ENCODE data around the gene NDUFS5. TPM values are rescaled to one million over a fixed set of nuclear protein-coding genes. Genes with fewer than 3 reads are reported as not detected.

Gene NDUFS5
- total RNA-seq, 1 donor from 2014 or later, result 212 TPM

DNA sequence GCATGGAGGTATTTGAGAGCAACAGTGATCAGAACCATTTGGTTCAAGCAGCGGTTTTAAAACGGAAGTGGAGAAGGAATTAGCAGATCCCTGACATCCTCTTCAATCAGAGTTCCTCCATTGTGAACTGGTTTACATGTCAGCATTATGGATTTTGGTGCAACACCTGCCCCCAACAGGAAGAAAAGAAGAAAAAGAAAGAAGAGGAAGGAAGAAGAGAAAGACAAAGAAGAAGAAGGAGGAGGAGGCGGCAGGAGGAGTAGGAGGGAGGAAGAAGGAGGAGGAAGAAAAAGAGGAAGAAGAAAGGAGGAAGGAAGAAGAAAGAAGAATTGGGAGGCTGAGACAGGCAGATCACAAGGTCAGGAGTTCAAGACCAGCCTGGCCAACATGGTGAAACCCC is 17.4 kb downstream of the NDUFS5 start:
- Mint-ChIP-seq H3K9me3 (no peaks in the 10 kb centered on the region), H3K27ac (no peak overlapping the region), H3K36me3 (peaks cover 25% of the 10 kb centered on the region), H3K4me1 (ENCODE audit: unreplicated experiment) (peaks cover 11% of the 10 kb centered on the region), H3K4me3 (no peak overlapping the region), H3K27me3 (no peaks in the 10 kb centered on the region)
- no peak for DNase-seq (ENCODE audit: extremely low spot score, unreplicated experiment)
- TF ChIP-seq, protein P1, sequence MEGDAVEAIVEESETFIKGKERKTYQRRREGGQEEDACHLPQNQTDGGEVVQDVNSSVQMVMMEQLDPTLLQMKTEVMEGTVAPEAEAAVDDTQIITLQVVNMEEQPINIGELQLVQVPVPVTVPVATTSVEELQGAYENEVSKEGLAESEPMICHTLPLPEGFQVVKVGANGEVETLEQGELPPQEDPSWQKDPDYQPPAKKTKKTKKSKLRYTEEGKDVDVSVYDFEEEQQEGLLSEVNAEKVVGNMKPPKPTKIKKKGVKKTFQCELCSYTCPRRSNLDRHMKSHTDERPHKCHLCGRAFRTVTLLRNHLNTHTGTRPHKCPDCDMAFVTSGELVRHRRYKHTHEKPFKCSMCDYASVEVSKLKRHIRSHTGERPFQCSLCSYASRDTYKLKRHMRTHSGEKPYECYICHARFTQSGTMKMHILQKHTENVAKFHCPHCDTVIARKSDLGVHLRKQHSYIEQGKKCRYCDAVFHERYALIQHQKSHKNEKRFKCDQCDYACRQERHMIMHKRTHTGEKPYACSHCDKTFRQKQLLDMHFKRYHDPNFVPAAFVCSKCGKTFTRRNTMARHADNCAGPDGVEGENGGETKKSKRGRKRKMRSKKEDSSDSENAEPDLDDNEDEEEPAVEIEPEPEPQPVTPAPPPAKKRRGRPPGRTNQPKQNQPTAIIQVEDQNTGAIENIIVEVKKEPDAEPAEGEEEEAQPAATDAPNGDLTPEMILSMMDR (conservative IDR thresholded peaks at IDR 0.05), result no peak

DNA sequence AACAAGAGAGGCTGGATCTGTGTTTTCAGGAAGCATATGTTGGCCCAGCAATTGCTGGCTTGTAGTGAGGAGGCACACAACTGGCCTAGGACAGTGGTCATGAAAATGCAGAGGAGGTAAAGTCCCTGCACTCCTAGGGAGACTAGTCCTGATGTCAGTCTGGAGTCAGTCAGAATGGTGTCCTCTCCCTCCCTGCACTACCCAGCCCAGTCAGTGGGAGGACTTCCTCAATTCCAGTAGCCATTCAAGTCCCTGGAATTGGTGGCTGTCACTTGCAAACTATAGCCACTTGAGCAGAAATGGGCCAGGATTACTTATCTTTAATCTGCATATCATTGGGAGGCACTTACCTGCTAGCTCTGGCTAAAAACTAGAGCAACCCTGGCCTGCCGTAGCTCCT is 18.6 kb downstream of the NDUFS5 start:
- Mint-ChIP-seq H3K27me3 (no peaks in the 10 kb centered on the region), H3K27ac (no peak overlapping the region)

GRCh38 chr1:39045231-39045630 is 19.1 kb downstream of the NDUFS5 start:
- Mint-ChIP-seq H3K27ac (no peak overlapping the region), H3K4me3 (no peak overlapping the region), H3K4me1 (ENCODE audit: unreplicated experiment) (peaks cover 11% of the 10 kb centered on the region), H3K27me3 (no peaks in the 10 kb centered on the region), H3K9me3 (no peaks in the 10 kb centered on the region), H3K36me3 (peaks cover 19% of the 10 kb centered on the region)
- TF ChIP-seq, protein P1 (conservative IDR thresholded peaks at IDR 0.05), result no peak
- DNase-seq (ENCODE audit: extremely low spot score, unreplicated experiment), result no peak

More for the DNA sequence above, 18.6 kb downstream of the NDUFS5 start:
- DNase-seq (ENCODE audit: extremely low spot score, unreplicated experiment), result no peak
- TF ChIP-seq, protein P1 (conservative IDR thresholded peaks at IDR 0.05), result no peak
- H3K4me1 Mint-ChIP-seq (ENCODE audit: unreplicated experiment), result peaks cover 11% of the 10 kb centered on the region
- H3K4me3 Mint-ChIP-seq, result no peak overlapping the region
- H3K9me3 Mint-ChIP-seq, result no peaks in the 10 kb centered on the region
- peaks cover 20% of the 10 kb centered on the region for H3K36me3 Mint-ChIP-seq

- no peak for DNase-seq (ENCODE audit: extremely low spot score, unreplicated experiment)
- TF ChIP-seq, protein P1 (conservative IDR thresholded peaks at IDR 0.05), result no peak
- no peak overlapping the region for H3K4me3 Mint-ChIP-seq
- H3K9me3 Mint-ChIP-seq, result no peaks in the 10 kb centered on the region
- H3K27ac Mint-ChIP-seq, result peak overlapping the region; percentile 44
- H3K36me3 Mint-ChIP-seq, result peaks cover 22% of the 10 kb centered on the region
- H3K27me3 Mint-ChIP-seq, result no peaks in the 10 kb centered on the region
- H3K4me1 Mint-ChIP-seq (ENCODE audit: unreplicated experiment), result peaks cover 11% of the 10 kb centered on the region
These were observed 20.6 kb downstream of the NDUFS5 start for GRCh38 chr1:39046613-39047210.

GRCh38 chr1:39047374-39048229 is 21.5 kb downstream of the NDUFS5 start:
- H3K36me3 Mint-ChIP-seq, result peaks cover 20% of the 10 kb centered on the region

More at GRCh38 chr1:39047374-39048229, 21.5 kb downstream of the NDUFS5 start:
- Mint-ChIP-seq H3K4me3 (no peak overlapping the region), H3K27me3 (no peaks in the 10 kb centered on the region), H3K27ac (peak overlapping the region; percentile 19), H3K9me3 (no peaks in the 10 kb centered on the region), H3K4me1 (ENCODE audit: unreplicated experiment) (peaks cover 11% of the 10 kb centered on the region)
- TF ChIP-seq, protein P1 (conservative IDR thresholded peaks at IDR 0.05), result no peak
- DNase-seq (ENCODE audit: extremely low spot score, unreplicated experiment), result no peak
